Activated CD8-positive, alpha-beta memory T cell treated with anti-CD3 and anti-CD28 coated beads, Interleukin-2, amount 50 U/mL, for 24 hours (primary cell): Measurements from ENCODE around the gene CERS2.
"Not testable (repeated sequence)": the region's sequence is repeated elsewhere in the genome, so short reads cannot be mapped to it uniquely, and the experiment has no call there.

Experiments used
- DNase-seq: peaks from one replicate; pipeline ENCODE4 v3.0.0-alpha.2; 2020; ENCODE audit errors: extremely low read depth

The CERS2 gene

GRCh38 chr1:150969626-150970025 is 5.0 kb downstream of the CERS2 start:
- DNase-seq: no peak

DNA sequence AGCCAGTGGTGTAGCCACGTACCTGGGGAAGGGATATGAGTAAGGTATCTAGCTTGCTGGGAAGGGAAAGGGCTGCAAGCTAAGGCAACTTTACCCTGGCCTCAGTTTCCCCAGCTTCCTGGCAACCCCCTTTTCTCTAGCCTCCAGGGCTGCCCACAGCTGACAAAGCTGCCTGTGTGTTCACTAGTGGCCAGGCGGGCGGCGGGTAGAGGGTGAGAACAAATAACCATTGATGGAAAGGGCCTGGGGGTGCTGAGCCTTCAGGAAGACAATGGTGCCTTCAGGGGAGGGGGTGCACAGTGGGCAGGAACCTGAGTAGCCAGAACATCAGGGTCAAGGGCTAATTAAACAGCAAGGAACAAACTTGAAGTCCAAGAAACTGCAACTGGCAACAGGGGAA is 6.1 kb downstream of the CERS2 start:
- no peak for DNase-seq

- DNase-seq: no peak
Measured at GRCh38 chr1:150967936-150968335, 6.7 kb downstream of the CERS2 start.

- DNase-seq: no peak
Measured at GRCh38 chr1:150966011-150966410, 8.6 kb downstream of the CERS2 start.

DNA sequence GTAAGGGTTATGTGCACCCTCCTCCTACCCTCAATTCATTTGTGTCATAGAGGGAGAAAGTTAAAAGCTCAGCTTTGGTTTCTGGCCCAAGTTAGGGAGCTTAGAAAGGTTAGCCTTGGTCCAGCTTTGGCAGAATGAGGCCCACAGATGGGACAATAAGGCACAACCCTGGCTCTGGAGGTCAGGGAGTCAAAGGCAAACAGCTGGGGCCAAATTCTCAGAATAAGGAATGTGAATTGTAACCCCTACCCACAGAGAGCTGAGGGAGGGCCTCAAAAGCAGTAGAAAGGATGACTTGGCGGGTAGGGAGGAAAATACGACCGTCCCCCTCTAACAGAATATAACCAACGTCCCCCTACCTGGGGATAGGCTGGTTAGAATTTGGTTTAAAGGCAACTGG is 9.0 kb downstream of the CERS2 start:
- DNase-seq: no peak

DNA sequence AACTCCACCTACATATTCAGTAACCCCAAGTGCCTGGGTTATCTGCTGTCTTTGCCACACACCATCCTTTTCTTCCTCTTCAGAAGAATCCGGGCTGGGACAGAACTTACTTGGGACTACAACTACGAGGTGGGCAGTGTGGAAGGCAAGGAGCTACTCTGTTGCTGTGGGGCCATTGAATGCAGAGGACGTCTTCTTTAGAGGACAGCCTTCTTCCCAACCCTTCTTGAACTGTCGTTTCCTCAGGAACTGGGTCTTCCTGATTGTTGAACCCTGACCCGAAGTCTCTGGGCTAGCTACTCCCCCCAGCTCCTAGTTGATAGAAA is 10.5 kb downstream of the CERS2 start:
- no peak for DNase-seq

DNA sequence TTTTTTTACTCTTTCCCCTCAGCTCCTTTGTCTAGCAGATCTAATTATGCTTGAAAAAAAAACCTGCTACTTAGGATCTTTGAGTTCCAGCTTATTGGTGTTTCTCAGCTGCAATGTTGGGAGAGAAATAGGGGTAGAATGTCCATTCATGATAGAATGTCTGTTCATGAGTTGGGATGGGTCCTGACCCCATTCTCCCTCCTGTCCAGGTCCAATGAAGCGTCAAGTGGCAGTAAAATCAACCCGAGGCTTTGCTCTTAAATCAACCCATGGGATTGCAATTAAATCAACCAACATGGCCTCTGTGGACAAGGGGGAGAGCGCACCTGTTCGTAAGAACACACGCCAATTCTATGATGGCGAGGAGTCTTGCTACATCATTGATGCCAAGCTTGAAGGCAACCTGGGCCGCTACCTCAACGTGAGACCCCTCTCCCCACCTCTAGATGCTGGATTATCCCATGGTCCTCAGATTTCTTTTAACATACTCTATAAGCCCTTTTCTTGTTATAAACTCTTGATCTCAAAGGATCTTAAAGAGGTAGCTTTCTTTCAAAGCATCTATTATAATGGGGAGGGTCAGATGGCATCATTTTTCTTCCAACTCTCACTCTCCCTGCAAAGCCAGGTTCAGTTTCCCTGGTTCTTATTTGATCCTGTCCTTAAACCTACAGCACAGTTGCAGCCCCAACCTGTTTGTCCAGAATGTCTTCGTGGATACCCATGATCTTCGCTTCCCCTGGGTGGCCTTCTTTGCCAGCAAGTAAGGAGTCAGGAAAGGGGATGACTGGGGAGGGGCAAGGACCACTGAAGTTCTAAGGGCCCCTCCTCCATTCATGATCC is 11.1 kb downstream of the CERS2 start:
- no peak for DNase-seq

- DNase-seq: no peak
Measured at GRCh38 chr1:150961756-150962155, 12.9 kb downstream of the CERS2 start.

- no peak for DNase-seq
Measured at GRCh38 chr1:150960646-150961045, 14.0 kb downstream of the CERS2 start.

- no peak for DNase-seq
Measured at GRCh38 chr1:150957666-150958065, 17.0 kb downstream of the CERS2 start.

- DNase-seq: no peak
Measured at GRCh38 chr1:150955280-150955679, 19.4 kb downstream of the CERS2 start.

GRCh38 chr1:150954708-150955107 is 19.9 kb downstream of the CERS2 start:
- DNase-seq: no peak

DNA sequence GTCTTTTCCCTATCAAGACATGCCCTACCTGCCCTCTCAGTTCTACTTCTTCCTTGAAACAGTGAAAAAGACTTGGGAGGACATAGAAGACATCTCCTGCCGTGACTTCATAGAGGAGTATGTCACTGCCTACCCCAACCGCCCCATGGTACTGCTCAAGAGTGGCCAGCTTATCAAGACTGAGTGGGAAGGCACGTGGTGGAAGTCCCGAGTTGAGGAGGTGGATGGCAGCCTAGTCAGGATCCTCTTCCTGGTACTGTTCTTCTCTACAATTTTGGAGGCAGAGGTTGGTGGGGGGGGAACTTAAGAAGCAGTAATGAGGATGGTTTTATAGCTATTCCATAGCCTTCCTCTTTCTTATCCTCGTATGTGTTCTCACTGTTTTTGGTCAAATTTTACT is 29.8 kb downstream of the CERS2 start:
- no peak for DNase-seq

DNA sequence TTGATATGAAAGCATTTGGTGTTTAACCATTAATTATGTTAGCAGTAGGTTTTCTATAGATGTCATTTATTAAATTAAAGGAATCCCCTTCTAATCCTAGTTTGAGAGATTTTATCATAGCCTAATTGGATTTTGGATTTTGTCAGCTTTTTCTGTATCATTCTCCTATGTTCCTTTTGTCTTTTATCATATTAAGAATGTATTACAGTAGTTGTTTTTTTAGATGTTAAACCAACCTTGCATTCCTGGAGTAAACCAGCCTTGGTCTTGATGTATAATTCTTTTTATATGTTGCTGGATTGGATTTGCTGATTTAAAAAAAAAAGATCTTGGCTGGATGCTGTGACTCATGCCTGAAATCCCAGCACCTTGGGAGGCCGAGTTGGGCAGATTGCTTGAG is 42.9 kb downstream of the CERS2 start:
- no peak for DNase-seq

DNA sequence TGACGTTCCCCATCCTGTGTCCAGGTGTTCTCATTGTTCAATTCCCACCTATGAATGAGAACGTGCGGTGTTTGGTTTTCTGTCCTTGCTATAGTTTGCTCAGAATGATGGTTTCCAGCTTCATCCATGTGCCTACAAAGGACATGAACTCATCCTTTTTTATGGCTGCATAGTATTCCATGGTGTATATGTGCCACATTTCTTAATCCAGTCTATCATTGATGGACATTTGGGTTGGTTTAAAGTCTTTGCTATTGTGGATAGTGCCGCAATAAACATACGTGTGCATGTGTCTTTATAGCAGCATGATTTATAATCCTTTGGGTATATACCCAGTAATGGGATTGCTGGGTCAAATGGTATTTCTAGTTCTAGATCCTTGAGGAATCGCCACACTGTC is 45.9 kb downstream of the CERS2 start:
- not testable (repeated sequence) for DNase-seq

GRCh38 chr1:150928286-150928685 is 46.3 kb downstream of the CERS2 start:
- DNase-seq: no peak

- no peak for DNase-seq
Measured at GRCh38 chr1:150927624-150928023, 47.0 kb downstream of the CERS2 start.

- DNase-seq: peak; percentile 92
Measured at GRCh38 chr1:150926097-150926741, 48.4 kb downstream of the CERS2 start, which contains the start of gene SETDB1. Gene SETDB1, plus strand, starts transcription at chr1:150926363. Its CDS starts 1,352 bp downstream, at chr1:150927715.

DNA sequence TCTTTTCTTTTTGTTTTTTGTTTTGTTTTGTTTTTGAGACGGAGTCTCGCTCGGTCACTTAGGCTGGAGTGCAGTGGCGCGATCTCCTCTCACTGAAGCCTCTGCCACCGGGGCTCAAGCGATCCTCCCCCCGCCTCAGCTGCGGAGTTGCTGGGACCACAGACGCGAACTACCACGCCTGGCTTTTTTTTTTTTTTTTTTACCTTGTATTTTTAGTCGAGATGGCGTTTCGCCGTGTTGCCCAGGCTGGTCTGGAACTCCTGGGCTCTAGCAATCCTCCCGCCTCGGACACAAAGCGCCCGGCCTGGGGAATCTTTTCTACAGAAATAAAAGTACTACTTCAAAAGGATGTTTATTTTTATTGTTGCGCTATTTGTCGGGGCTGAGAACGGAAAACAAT is 49.6 kb downstream of the CERS2 start:
- no peak for DNase-seq

- peak; percentile 59 for DNase-seq
Measured at GRCh38 chr1:150922519-150922975, 52.1 kb downstream of the CERS2 start.

GRCh38 chr1:150917387-150917786 is 57.2 kb downstream of the CERS2 start:
- no peak for DNase-seq
